D721Med (cell line): ENCODE data around the gene RNGTT.

ENCODE experiments used
- DNase-seq: peaks from one replicate; pipeline ENCODE4 v3.0.0; 2011; ENCODE audit warnings: low spot score; ENCODE audit not compliant: insufficient read length
- FAIRE-seq: peaks from 2 replicates; lab custom pipeline; 2011; peaks lifted over from hg19 to GRCh38; lab: Jason Lieb, UNC
- TF ChIP-seq, protein P1 (sequence below): IDR thresholded peaks from 2 replicates; pipeline ENCODE4 v1.5.1; 2012; ENCODE audit warnings: mild to moderate bottlenecking, control low read depth; ENCODE audit not compliant: insufficient read depth; ENCODE audit errors: missing control alignments

Gene RNGTT

DNA sequence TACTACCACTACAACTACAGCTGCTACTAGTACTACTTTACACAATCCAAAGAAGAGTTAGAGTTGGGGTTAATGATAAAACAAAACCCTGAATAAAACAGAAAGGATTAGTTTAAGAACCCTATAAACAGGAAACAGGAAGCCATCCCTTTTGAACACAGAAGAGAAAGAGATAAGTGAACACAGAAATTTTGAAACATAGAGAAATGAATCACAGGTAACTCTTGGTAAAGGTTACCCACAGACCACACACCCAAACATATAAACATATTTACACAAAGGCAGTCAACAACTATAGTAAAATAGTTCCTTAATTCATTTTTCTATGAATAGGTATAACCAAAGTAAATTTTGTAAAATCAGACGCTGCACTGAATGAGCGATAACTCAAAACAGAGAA is 98.1 kb downstream of the RNGTT start:
- no peak for DNase-seq
- TF ChIP-seq, protein P1, sequence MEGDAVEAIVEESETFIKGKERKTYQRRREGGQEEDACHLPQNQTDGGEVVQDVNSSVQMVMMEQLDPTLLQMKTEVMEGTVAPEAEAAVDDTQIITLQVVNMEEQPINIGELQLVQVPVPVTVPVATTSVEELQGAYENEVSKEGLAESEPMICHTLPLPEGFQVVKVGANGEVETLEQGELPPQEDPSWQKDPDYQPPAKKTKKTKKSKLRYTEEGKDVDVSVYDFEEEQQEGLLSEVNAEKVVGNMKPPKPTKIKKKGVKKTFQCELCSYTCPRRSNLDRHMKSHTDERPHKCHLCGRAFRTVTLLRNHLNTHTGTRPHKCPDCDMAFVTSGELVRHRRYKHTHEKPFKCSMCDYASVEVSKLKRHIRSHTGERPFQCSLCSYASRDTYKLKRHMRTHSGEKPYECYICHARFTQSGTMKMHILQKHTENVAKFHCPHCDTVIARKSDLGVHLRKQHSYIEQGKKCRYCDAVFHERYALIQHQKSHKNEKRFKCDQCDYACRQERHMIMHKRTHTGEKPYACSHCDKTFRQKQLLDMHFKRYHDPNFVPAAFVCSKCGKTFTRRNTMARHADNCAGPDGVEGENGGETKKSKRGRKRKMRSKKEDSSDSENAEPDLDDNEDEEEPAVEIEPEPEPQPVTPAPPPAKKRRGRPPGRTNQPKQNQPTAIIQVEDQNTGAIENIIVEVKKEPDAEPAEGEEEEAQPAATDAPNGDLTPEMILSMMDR: no peak
- FAIRE-seq: no peak

DNA sequence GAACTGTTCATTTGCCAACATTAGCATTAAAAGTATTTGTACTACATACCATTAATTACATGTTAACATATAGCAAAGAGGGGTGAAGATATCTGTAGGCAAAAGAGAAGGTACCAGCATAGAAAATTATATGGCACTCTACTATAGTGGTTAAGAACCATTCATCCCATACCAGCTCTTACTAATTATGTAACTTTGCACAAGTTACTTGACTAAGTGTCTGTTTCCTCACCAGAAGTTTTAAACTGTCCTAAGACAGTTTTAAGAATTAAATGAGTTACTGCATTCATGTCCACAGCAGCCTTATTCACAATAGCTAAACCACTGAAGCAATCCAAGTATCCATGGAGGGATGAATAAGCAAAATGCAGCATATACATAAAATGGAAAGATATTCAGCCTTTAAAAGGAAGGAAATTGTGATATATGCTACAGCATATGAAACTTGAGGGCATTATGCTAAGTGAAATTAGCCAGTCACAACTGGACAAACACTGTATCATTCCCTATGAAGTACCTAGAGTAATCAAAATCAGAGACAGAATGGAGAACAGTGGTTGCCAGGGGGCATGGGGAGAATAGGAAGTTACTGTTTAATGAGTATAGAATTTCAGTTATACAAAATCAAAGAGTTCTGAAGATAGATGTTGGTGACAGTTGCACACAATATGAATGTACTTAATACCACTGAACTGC is 98.9 kb downstream of the RNGTT start:
- DNase-seq (no peak), FAIRE-seq (peak; percentile 51)
- TF ChIP-seq, protein P1: no peak

DNA sequence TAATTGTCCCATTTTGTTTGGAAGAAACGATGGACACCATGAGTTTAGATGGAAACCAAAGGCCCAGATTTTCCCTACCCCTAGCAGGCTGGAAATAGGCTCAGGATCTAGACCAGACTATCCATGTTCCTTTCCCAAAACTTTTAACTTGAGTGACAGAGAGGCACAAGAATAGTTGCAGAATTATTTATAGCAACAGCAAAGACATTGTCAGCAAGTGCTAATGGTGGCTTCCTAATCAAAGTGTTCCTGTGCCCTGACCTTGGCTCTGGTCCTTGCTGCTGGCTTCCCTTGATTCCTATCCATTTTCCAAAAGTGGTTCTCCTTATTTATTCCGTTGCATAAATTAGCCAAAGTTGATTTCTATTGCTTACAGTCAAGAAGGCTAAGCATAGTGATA is 103.1 kb downstream of the RNGTT start:
- TF ChIP-seq, protein P1: no peak
- FAIRE-seq (no peak), DNase-seq (no peak)

DNA sequence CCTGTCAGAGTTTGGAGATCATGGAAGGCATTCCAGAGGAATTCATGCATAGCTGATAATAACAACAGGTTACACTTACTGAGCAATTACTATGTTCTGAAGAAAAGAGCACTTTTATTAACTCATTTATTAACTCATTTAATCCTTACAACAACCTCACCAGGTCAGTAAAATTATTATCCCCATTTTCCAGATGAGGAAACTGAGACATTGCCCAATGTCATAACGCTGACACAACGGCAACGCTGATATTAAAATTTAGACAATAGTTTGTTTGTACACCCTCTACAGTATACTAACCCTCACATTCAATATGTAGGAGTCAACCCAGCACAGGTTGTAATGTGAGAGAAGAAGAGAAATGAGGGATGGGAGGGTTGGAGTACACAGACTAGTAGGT is 105.0 kb downstream of the RNGTT start:
- no peak for DNase-seq
- FAIRE-seq: peak; percentile 21
- TF ChIP-seq, protein P1: no peak

DNA sequence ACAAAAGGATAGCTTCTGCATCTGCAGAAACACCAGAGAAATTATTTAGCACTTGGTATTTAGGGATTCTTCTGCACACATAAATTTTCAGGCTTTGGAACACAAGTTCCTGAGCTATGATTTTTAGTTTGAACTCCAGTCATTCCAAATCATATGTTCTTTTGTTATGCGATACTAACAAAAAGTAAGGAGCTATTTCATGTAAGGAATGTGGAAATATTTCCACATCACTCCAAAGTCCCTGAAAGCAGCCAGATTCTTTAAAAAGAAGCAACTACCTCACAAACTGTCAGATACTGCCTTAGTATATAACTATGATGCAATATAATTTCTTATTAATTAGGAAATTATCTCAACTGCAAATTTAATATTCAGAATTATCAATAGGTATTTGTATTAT is 106.9 kb downstream of the RNGTT start:
- DNase-seq (no peak), FAIRE-seq (peak; percentile 63)

DNA sequence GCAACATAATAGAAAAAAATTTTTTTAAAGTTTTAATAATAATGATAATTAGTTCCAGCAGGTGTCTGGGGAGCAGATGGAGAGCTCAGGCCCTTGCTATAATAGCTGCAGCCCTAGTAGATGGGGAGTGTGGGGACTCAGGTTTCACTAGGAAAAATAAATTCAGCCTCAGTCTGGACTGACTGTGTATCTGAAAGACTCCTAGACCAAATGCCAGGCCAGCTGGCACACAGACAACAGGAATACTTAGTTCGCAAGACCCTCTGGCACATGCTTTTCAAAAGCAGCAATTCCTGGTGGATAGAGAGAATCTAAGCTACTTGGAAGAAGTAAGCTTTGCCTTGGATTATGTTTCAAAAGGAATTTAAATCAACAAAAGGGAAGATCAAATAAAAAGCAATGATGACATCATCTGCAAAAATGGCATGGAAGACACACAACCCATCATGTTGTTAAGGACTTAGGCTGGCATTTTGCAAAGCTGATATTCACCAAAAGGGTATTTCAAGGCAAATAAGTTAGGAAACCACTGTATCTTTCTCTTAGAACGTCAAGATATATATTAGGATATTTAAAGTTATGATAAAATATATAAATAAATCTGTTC is 107.8 kb downstream of the RNGTT start:
- TF ChIP-seq, protein P1: no peak
- DNase-seq (no peak), FAIRE-seq (peak; percentile 84)

More for the DNA sequence above, 106.9 kb downstream of the RNGTT start:
- TF ChIP-seq, protein P1: no peak

DNA sequence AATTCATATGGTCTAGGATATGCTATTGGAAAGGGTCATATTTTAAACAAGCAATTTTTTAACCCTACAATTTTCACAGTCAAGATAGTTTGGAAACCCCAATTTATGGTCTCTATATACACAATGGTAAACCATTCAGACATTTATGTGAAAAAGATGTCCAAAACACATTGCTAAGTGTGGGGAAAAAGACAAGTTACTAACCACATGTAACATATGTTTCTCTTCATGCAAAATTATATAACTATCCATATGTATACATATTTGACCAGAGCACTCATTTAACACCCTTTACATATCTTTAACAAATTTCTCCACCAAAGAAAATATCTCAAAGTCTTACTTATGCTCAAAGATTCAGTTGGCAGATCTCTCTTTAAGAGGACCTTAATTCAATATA is 110.6 kb downstream of the RNGTT start:
- DNase-seq: no peak
- TF ChIP-seq, protein P1: no peak
- FAIRE-seq: peak; percentile 84
